Ovary (tissue), 3 donors: ENCODE measurements around the gene DROSHA.

ENCODE experiments used
- POLR2A ChIP-seq: fragments of 450-650 bp; IDR thresholded peaks from one replicate; pipeline ENCODE4 v1.6.1; 2017; ENCODE audit warnings: antibody characterized with exemption, mild to moderate bottlenecking, moderate library complexity
- TF ChIP-seq, protein P1 (sequence below), 3 donors: fragments of 450-650 bp in 2 of 3; fragments of 200-600 bp in 1 of 3; IDR thresholded peaks; one replicate each; pipeline versions ENCODE4 v1.5.1 to v1.8.0; 2016 to 2022; ENCODE audit warnings: antibody characterized with exemption in 3 of 3, mild to moderate bottlenecking in 1 of 3
- donor health status: DM: no; HTN: no; CAD: no.

DNA sequence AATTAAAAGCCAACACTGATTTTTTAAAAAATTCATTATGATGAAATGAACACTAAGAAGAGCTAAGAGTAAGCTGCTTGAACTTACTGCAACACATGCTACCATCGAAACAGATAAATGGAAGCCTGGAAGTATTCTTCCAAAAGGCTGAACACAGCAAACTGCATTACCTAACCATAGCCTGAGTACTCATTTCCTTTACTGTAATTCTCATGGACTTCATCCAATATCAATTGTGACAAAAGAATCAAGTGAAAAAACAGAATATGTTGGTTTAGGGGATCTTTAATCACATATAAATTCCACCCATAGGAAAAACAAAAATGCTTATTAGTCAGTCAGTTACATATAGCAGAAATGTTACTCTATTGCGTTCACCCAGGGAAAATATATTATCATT lies 68.5 kb downstream of the DROSHA start:
- TF ChIP-seq POLR2A, result no peak
- TF ChIP-seq, protein P1, sequence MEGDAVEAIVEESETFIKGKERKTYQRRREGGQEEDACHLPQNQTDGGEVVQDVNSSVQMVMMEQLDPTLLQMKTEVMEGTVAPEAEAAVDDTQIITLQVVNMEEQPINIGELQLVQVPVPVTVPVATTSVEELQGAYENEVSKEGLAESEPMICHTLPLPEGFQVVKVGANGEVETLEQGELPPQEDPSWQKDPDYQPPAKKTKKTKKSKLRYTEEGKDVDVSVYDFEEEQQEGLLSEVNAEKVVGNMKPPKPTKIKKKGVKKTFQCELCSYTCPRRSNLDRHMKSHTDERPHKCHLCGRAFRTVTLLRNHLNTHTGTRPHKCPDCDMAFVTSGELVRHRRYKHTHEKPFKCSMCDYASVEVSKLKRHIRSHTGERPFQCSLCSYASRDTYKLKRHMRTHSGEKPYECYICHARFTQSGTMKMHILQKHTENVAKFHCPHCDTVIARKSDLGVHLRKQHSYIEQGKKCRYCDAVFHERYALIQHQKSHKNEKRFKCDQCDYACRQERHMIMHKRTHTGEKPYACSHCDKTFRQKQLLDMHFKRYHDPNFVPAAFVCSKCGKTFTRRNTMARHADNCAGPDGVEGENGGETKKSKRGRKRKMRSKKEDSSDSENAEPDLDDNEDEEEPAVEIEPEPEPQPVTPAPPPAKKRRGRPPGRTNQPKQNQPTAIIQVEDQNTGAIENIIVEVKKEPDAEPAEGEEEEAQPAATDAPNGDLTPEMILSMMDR (IDR thresholded peaks at IDR 0.05), result no peak
